Activated CD4-positive, alpha-beta T cell treated with anti-CD3 and anti-CD28 coated beads, Interleukin-2, amount 50 U/mL, for 16 hours (primary cell): Measurements from ENCODE around the gene PIK3AP1.
"Not testable (repeated sequence)": the region's sequence is repeated elsewhere in the genome, so short reads cannot be mapped to it uniquely, and the experiment has no call there.

Source experiments
- DNase-seq: peaks from one replicate; pipeline ENCODE4 v3.0.0-alpha.2; 2020

The PIK3AP1 gene

DNA sequence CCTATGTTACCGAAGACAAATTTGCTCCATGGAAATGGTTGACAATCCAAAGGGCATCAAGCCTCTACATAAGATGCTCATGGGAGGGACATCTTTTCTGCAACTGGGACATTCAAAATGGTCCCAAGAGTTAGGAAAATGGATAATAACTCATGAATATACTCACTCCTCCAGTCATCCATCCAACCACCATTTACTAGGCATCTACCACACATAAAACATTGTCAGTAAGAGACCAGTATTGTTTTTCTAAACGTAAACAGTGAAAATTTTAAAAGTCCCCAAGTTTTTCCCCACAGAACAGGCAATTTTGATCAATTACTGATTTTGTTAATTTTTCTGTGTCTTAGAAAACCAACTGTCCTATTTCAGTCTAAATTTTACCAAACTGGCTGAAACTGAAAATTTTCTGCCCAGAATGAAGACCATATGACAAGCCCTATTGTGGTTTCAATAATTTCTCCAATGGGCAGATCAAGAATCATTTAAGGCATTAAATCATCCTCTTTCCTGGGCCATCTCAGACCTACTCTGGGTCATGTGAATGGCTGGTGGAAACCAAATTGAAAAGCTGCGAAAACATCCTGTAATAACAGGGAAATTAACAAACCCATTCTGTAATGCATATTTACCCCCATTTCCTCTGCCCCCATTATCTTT, 24.2 kb downstream of the PIK3AP1 start:
- DNase-seq, result no peak

DNA sequence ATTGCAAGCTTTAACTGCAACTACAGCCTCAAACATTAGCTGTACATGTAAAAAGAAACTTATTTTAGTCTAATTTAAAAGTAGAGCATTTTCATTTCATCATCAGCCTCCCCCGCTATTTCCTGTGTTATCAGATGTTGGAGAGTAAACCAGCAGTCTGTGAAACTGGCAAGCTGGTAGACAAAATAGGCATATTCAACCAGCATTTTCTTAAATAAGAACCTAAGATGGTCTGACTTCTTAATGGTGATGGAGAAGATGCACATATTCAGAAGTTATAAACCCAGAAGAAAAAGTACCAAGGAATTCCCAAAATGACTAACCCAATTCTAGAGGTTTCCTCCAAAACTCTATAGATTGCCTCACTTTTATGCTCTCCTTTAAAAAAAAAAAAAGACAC, 24.9 kb downstream of the PIK3AP1 start:
- DNase-seq, result peak; percentile 50

DNA sequence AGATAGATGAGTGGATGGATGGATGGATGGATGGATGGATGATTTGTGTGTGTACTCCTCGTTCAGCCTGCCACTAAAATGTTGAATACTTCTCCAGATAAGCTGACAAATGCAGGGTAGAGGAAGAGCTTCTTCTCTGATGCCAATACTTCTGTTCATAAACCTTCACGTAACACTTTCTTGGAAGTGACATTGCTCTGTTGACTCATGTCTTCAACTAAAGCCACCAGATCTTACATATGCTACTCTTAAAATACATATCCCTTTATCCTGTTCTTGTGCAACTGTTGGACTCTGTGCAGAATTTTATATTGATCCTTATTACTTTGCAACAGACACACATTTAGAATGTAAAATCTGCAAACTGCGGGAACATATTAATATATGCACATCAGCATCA, 26.9 kb downstream of the PIK3AP1 start:
- no peak for DNase-seq

DNA sequence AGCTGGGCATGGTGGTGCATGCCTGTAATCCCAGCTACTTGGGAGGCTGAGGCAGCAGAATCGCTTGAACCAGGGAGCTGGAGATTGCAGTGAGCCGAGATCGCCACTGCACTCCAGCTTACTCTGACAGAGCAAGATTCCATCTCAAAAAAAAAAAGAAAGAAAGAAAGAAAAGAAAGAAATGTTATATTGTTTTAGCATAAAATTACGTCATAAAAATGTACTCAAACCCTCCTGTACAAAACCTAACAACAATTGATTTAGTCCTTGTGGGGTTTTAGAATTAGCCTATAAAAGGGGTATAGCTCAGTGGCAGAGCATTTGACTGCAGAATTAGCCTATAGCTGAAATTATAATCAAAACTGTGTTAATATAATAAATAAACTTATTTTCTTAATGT, 27.9 kb downstream of the PIK3AP1 start:
- DNase-seq, result no peak

DNA sequence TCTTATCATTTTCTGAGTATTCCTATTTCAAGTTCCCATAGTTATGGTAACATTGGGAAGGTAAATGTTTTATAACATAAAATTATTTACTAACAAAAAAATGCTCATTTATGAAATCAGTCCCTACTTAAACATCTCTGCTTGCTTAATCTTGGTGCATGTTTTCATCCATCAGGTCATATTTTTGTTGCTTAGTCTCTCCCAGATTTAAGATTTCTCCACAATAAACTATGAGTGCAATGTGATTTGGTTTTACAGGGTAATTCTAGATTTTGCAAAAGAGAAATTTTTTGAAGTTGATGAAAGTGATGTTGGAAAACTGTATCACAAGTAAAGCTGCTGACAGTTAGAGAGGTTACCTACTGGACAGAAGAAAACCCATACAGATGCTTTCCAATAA, 28.6 kb downstream of the PIK3AP1 start:
- no peak for DNase-seq

DNA sequence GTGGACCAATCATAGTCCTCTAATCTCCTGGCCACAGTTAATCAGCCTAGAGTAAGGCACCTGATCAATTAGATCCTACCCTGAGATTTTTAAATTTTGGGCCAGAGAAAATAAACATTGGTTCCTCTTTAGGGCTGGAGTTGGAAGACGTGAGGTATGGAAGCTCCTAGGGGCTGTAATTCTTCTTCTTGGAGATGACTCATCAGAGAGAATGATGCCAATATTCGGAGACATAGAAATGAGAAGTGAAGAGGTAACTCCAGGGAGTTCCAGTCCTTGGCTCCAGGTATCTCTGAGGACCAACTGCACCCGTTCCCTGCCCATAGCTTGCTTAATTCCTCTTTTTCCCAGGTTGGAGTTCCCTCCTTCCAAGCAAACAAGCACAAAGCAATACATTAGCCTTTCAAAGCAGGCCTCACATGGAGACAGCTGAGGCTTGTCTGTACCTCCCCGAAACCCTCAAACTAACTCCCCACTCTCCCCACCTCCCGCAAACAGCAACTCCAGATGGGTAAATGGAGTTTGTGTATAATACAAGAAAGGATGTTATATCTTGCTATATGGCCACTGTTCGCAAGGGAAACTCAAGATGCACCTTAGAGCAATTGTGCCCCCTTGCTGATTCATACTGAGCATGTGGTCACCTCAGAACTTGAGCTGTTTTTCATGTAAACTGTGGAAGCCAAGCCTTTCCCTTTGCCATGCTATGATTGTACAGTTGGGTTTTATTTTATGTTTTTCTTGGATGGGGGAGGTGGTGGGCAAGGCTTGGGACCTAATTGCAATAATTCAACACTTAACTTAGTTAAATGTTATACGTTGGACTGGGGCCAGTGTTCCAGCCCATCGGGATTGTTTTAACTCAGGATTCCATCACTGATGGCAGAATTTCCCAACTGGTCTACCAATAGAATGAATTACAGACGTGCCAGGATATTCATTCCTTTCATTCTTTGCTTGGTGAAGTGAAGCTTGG, 29.3 kb downstream of the PIK3AP1 start:
- DNase-seq, result peak; percentile 50

DNA sequence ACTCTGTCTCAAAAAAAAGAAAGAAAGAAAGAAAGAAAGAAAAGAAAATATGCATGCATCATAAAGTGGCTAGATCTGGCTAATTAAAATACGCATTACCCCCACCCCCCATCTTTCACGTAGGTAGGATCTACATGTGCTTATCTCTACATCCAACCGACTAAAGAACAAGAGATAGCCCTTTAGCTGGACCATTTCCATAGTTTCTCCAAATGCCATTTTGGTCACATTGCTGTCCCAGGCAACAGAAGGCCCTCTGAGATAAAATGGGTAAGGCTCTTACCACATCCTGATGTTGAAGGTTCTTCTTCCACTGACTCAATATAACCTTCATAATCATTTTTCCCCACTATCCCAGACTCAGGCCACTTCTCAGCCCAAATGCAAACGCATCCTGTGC, 31.5 kb downstream of the PIK3AP1 start:
- DNase-seq, result no peak

DNA sequence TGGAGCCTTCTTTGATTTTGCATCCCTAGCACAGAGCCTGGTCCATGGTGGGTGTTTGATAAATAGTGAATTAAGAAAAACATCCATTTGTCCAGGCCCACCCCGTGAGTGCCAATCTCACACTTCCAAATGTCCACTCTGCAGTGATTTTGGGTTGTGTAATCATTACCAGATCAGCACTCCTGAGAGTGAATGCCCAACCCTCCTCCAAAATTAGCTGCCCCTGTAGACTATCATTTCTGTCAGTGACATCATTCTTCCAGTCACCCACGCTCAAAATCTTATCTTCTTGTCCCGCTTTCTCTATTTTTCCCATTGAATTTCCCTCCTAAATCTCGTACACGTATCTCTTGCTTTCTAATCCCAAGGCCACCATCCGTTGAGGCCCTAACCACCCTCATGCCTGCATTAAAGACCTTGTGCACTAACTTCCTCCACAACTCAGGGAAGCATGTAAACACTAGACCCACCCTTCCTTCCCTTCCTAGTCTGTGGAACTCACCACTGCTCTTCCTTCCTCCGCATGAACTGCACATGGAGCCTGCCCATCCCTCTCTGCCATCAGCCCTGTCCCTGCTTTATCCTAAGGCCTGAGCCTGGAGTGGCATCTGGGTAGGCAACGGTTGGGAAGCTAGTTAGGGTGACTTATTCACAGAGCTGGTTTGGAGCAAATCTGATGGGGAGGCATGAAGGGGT, 32.8 kb downstream of the PIK3AP1 start:
- DNase-seq, result no peak

DNA sequence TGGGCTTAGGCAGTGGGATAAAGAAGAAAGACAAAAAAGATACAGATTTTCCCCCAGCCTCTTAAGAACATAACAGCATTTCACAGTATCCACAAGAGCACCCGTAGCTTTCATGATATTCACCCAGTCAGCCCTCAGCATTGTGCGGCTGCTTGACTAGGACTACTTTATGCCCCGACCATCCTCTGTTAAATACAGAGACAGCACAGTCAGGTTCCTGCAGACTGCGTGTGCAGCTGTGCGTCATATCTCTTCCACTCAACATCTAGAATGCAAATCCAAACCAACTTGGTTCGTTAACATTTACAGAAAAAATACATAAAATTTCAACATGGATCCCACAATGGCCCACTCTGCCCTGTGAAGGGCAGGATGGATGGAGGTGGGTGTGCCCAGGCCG, 33.8 kb downstream of the PIK3AP1 start:
- no peak for DNase-seq

DNA sequence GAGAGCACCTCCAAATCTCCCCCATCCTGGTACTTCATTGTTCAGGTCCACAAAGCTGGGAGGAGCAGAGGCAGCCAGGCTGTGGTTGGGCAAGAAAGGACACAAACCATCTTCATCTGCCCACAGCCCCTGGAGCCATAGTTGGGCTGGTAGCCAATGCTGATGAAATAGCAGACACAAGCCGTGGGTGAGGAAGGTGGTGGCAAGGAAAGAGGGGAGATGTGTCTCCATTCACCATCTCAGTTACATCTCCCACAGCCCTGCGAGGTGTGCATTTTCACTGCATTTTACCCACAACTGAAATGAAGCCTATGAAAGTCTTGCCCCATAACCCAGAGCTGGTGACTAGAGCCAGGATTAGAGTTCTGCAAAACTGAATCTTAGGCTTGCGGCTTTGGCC, 35.0 kb downstream of the PIK3AP1 start:
- DNase-seq, result no peak

DNA sequence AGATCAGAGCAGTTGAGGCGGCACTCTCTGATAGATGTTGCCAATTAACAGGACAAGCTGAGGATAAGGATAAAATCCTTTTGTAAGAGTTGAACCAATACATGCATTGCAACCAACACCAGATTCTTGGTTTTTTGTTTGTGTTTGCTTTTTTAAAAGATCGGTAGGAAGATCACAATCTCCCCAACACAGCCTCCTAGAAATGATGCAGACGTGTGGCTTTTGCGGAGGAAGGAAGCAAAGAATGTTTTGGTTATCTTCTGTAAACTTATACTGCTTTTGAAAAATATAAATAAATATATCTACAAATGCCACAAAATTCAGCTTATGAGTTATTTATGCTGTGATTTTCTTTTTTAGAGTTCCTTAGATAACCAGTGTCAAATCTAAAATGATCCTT, 35.5 kb downstream of the PIK3AP1 start:
- no peak for DNase-seq

DNA sequence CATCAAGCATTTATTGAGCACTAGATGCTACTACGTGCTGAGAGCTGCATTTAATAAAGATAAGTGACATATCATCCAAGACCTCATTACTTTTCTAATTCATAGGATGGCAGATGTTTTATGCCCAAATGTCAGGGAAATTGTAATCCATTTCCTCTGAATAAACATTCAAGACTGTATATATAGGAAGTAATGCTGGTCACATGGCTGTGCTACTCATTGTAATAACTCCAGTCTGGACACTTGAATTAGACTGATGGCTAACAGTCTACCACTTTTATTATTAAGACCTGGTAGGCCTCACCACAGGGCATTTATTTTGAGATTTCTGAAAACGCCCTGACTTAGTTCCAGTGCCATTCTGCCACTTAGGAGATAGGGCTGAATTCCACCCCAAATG, 36.6 kb downstream of the PIK3AP1 start:
- DNase-seq, result no peak

DNA sequence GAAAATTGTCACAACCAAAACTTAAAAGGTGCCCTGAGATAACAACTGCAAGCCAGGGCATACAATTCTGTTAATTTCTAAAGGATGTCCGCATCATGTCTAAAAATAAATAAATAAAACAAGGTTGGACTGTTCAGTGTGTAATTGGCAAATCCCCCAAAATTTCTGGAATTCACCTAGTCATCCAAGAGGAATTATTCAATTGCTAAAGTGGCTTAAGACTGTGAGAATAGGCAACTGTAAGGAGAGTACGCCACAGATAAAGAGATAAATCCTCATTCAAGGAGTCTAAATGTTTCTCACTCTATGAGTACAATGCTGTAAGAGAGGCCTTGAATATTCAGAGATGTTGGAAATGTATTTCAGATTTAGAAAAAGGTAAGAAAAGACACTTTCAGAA, 37.2 kb downstream of the PIK3AP1 start:
- no peak for DNase-seq

DNA sequence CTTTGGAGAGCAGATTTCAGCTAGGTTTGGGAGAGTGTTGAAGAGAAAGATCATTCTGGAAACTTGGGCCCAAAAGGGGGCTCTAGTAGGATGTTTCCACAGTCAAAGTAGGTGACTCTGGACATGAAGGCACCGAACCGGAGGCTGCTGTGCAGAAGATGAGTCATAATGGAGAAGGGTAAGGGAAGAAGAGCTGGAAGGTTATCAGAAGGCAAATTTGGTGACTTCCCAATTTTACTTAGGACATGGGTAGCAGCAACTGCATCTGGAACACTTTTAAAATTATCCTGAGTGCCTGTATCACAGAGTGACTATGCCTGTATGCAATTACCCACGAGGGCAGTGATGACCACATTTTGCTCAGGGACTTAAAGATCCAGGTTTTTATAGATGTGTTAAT, 38.8 kb downstream of the PIK3AP1 start:
- DNase-seq, result no peak

DNA sequence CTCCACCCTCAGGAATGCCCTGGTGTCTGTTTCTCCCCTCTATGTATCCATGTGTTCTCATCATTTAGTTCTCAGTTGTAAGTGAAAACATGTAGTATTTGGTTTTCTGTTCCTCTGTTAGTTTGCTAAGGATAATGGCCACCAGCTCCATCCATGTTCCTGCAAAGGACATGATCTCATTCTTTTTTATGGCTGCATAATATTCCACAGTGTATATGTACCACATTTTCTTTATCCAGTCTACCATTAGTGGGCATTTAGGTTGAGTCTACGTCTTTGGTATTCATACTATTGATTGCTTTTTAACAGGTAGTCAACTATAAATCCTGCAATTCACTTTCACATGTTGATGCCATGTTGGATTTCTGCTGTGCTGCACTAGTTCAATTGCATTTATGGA, 39.9 kb downstream of the PIK3AP1 start:
- not testable (repeated sequence) for DNase-seq

DNA sequence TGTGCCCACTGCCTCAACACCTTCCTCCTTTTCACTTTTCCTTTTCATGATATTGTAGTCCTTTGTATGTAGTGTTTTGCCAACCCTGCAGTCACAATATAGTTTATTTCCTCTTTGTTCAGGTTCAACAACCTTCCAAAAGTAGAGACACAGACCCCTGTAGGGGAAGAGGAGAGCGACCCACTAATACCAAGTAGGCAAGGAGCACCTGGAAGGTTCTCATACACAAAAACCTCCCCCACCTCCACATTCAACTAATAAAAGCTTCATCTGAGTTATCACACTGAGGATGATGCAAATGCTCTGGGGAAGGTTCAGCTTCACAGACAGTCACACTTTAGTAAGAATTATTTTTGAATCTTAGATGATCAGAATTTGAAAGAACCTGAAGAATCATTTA, 41.6 kb downstream of the PIK3AP1 start:
- no peak for DNase-seq

DNA sequence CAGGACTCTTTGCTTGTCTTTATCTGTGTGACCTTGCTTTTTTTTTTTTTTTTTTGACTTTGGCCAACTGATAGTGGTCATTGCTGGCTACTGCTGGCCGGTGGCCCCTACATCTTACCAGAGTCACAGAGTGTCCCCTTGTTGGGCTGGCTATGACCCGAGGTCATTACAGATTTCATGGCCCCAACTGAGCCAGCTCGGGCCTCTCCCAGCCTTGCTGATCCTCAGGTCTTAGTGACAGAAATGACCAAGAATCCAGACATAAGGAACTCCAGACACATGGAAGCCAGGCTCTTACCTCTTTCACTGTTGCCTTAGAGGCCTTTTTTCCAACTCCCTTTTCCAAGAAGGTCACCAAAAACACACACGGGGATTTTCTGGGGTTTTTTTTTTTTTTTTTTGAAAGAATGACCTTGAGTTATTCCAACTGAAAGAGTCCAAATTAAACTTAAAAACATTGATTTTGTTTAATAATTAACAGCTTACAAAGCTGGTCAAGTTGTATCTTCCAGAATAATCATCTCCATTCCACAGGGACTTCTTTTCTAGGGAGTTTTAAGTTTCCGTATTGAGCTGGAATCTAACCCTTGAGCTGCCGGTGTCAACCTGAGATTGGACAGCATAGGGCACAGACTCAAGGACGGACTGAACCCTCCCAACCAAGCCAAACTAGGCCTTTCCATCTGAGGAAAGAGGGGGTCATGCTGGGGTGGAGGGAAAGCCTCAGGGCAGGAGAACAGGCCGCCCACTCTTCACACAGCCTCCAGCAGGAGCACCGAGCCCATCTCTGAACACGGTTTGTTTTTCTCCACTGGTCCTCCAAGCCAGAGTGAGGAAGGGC, 43.8 kb downstream of the PIK3AP1 start:
- DNase-seq, result no peak

DNA sequence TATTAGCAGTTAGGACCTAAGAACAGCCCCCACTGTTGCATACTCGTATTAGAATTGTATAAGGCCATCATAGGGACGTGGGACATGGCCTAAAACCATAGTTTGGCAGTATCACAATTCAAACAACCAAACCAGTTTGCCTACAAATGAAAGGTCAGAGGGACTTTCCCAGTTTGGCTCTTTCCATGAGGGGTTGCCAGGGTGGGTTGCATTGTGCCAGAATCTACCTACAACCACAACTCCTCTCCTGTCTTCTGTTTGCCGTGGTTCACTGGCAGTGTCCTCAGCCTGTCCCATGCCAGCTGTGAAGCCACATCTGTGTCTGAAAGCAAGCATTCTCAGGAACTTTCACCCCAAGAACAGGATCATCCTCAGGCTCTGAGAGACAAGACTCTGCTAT, 44.5 kb downstream of the PIK3AP1 start:
- DNase-seq, result no peak

DNA sequence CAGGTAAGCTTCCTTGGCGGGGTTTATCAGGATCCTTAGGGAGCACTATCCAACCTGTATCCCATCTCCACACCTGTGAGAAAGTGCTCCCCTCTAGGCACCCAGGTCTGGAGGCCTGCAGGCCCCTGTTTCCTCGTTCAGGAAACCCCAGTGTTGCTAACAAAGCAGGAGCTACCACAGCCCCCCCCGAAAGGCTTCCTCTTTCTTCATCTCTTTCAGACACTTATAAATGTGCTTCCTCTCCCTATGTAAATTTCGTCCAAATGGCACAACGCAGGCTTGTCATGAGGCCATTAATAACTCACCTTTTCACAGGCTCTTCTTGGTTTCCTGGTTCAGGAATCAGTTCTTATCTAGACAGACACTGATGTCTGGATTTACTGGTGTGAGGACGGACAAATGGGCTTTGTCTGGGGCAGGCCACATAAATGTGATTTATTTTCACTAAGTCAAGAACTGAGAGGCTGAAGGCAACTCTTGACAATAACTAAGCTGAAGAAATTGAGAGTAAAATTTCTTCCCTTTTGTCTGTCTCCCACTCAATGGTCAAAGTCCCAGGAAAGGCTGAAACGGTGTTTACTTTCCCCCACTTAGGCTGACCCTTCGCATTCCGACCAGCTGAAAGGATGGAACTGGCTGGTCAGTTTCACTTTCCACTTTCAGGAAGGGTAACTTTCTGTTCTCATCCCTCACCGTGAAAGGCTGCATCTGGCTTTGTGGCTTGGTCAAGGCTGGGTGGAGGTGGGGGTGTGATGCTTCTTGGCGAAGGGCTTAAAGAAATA, 46.8 kb downstream of the PIK3AP1 start:
- DNase-seq, result no peak

DNA sequence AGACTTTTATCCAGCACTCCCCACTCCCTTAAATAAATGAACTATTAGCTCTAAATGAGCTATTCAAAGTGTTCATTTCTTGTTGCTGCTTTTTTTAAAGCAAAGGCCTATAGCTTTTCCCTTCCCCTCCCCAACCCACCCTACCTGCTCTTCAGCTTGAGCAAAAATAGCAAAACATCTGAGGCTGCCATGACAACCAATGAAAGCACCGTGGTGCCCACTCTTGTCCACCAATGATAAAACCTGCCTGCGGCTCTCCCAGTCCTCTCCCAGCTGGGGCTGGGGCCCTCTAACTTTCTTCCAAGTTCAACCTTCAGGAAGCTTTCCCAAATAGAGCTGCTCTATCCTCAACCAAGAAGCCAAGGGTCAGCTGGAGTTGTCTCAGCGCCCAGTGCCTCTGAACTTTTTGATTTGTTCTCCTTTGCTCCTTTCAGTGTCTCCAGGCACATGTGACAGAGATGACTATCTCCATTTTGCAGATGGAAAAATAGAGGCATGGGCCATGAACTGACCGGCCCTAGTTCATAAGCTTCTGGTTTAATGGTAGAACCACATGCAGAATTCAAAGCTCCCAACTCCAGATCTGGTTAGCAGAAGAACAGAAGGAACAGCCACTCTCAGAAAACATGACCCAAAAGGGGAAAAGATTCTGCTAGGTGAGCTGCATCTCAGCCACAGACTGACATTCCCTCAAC, 47.7 kb downstream of the PIK3AP1 start:
- DNase-seq, result no peak

DNA sequence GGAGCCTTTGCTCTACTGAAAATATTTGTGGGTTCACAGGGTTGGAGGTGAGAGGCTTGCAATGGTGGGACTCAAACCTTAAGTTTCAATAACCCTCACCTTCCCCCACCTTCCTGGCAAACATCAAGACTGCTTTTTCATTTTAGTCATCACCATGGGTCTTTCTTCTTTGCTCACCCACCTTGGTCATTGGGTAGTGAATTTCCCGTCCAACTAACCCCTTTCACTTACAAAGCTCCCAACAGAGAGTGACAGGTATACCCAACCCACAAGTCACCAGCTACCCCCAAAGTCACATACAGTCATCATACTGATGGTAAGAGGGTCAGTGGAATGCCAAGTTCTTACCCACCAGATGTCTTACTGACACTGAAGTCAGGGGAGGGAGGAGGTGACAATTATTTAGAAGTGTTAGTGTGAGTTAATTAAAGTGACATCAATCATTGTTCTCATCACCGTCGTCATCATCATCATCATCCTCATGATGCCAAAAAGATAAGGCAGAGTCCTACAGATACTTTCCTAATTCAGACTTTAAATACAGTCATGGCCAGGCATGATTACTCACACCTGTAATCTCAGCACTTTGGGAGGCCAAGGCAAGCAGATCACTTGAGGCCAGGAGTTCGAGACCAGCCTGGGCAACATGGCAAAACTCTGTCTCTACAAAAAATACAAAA, 49.0 kb downstream of the PIK3AP1 start:
- DNase-seq, result no peak
